ENCODE data around the gene IFI30.

DNA sequence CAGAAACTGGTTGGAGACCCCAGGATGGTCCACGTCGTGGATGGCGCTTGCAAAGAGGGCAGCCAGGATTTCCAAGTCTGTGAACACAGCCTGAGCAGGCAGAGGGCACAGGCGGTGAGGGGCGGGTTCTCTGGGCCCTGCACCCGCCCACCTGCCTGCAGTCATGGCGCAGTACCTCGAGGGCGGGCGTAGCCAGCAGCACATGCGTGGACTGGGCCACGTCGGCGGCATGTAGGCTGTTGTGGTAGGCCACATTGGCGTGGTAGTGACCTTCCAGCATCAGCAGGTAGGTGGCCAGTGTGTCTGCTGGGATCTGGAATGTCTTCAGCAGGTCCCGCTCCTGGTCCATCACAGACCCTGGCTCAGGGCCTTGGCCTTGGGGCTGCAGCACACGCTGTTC is 44.5 kb downstream of the IFI30 start:
- TF ChIP-seq, protein P1, sequence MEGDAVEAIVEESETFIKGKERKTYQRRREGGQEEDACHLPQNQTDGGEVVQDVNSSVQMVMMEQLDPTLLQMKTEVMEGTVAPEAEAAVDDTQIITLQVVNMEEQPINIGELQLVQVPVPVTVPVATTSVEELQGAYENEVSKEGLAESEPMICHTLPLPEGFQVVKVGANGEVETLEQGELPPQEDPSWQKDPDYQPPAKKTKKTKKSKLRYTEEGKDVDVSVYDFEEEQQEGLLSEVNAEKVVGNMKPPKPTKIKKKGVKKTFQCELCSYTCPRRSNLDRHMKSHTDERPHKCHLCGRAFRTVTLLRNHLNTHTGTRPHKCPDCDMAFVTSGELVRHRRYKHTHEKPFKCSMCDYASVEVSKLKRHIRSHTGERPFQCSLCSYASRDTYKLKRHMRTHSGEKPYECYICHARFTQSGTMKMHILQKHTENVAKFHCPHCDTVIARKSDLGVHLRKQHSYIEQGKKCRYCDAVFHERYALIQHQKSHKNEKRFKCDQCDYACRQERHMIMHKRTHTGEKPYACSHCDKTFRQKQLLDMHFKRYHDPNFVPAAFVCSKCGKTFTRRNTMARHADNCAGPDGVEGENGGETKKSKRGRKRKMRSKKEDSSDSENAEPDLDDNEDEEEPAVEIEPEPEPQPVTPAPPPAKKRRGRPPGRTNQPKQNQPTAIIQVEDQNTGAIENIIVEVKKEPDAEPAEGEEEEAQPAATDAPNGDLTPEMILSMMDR (IDR thresholded peaks at IDR 0.05): no peak
- TF ChIP-seq POLR2A (IDR thresholded peaks at IDR 0.05) (no peak), POLR2AphosphoS5 (IDR thresholded peaks at IDR 0.05; ENCODE audit: insufficient read depth in 1 of 2, low read depth in 1 of 2) (no peak)
